Endothelial cell (in vitro differentiated cells): ENCODE data around the gene L3HYPDH. TPM values are rescaled to one million over a fixed set of nuclear protein-coding genes. Genes with fewer than 3 reads are reported as not detected.

Experiments
- DNase-seq: peaks from one replicate; pipeline ENCODE4 v3.0.0; 2021; ENCODE audit warnings: low spot score
- H3K27ac Mint-ChIP-seq: one replicate; pipeline ENCODE4 v1.8.0; 2021; ENCODE audit warnings: mixed read lengths, inconsistent platforms; ENCODE audit not compliant: unreplicated experiment
- H3K27me3 Mint-ChIP-seq: one replicate; pipeline ENCODE4 v1.8.0; 2021; ENCODE audit warnings: mild to moderate bottlenecking, moderate library complexity, mixed read lengths, inconsistent platforms; ENCODE audit not compliant: unreplicated experiment
- H3K36me3 Mint-ChIP-seq: one replicate; pipeline ENCODE4 v1.8.0; 2021; ENCODE audit warnings: mild to moderate bottlenecking, low read depth, mixed read lengths, inconsistent platforms; ENCODE audit not compliant: unreplicated experiment
- H3K4me1 Mint-ChIP-seq: one replicate; pipeline ENCODE4 v1.8.0; 2021; ENCODE audit warnings: mild to moderate bottlenecking, mixed read lengths, inconsistent platforms; ENCODE audit not compliant: unreplicated experiment
- H3K4me3 Mint-ChIP-seq: one replicate; pipeline ENCODE4 v1.8.0; 2021; ENCODE audit warnings: mild to moderate bottlenecking, mixed read lengths, inconsistent platforms; ENCODE audit not compliant: unreplicated experiment
- H3K9me3 Mint-ChIP-seq: one replicate; pipeline ENCODE4 v1.8.0; 2021; ENCODE audit warnings: mixed read lengths, inconsistent platforms; ENCODE audit not compliant: unreplicated experiment
- total RNA-seq: library from RNA; stranded (reverse); fragmentation: NEBNext Ultra II Directional; extraction: Animal tissue kit (Norgen Biotek cat#: 25700); gene quantifications from one replicate; pipeline ENCODE4 v1.2.1, GENCODE V29; 2021; ENCODE audit not compliant: unreplicated experiment
- TF ChIP-seq, protein P1 (sequence below): fragments of 200-600 bp; sonication (generic); IDR thresholded peaks from one replicate; pipeline ENCODE4 v1.5.0; 2021; ENCODE audit warnings: antibody characterized with exemption; ENCODE audit not compliant: unreplicated experiment

The L3HYPDH gene
- total RNA-seq, 1 donor from 2014 or later: 11.4 TPM

DNA sequence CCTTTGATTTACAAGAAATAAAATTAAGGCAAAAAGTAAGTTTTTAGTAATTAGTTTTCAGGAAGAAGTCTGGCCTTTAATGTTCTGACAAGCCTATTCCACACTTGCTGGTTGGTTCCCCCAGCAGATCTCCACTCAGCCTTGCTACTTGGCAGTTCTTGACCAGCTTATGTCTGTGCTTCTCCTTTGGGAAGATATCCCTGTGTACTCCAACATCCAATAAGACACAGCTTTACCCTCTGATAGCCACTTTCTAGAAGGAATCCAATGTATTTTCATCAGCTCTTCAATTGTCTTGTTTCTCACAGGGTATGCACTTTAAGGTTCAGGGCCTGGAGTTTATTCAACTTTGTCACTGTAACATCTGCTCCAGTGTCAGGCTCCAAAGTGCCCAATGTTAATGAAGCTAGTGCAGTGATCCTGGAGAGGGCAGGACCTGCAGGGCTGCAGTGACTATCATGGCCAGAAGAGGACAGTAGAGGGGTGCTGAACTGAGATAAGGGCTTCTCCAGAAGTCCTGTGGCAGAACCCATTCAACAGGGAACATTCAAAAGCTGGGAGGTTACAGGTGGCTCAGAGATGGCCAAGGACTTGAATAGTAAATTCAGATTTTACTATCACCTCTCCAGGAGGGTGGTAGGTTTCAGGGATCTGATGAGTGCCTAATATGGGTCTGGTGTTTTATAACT lies 23.0 kb upstream of the L3HYPDH start:
- no peaks in the 10 kb centered on the region for H3K36me3 Mint-ChIP-seq
- H3K27me3 Mint-ChIP-seq: no peaks in the 10 kb centered on the region
- H3K4me3 Mint-ChIP-seq: no peak overlapping the region
- H3K9me3 Mint-ChIP-seq: no peaks in the 10 kb centered on the region
- TF ChIP-seq, protein P1, sequence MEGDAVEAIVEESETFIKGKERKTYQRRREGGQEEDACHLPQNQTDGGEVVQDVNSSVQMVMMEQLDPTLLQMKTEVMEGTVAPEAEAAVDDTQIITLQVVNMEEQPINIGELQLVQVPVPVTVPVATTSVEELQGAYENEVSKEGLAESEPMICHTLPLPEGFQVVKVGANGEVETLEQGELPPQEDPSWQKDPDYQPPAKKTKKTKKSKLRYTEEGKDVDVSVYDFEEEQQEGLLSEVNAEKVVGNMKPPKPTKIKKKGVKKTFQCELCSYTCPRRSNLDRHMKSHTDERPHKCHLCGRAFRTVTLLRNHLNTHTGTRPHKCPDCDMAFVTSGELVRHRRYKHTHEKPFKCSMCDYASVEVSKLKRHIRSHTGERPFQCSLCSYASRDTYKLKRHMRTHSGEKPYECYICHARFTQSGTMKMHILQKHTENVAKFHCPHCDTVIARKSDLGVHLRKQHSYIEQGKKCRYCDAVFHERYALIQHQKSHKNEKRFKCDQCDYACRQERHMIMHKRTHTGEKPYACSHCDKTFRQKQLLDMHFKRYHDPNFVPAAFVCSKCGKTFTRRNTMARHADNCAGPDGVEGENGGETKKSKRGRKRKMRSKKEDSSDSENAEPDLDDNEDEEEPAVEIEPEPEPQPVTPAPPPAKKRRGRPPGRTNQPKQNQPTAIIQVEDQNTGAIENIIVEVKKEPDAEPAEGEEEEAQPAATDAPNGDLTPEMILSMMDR: peak; percentile 76
- DNase-seq: peak; percentile 83
- H3K27ac Mint-ChIP-seq: no peak overlapping the region
- no peaks in the 10 kb centered on the region for H3K4me1 Mint-ChIP-seq

DNA sequence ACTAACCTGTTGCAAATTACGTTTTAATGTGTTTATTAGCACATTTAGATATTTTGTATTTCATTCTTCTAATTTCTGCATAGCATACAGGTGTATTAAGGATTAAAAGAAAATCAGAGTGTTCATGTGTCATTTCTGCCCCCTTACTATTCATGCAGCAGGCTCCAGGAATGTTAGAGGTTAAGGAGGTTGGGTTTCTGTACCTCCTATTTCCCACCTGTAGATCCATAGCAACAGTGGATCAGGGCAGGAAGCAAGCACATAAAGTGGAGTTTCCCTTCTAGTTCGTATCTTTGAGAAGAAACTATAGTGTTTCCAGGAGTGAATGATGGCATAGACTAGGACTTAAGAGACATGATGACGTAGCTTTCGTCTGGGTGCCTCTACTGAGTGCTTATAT lies 19.0 kb upstream of the L3HYPDH start:
- Mint-ChIP-seq H3K4me1 (no peaks in the 10 kb centered on the region), H3K4me3 (no peak overlapping the region), H3K27ac (no peak overlapping the region), H3K36me3 (no peaks in the 10 kb centered on the region), H3K9me3 (no peaks in the 10 kb centered on the region), H3K27me3 (no peaks in the 10 kb centered on the region)
- DNase-seq: no peak
- TF ChIP-seq, protein P1: no peak

DNA sequence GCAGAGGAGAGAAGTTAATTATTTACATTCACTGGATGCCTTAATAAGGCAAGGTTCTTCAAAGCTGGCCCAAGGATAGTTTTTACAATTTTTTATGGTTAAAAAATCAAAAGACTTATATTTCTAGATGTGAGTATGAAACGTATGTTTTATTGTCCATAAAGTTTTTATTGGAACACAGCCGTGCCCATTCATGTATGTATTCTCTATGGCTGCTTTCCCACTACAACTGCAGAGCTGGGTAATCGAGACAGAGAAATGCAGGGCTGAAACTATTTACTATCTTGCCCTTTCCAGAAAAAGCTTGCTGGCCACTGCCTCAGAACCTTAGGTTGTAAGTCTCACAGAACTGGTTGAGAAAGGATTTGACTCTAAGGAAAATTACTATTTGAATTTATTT lies 16.5 kb upstream of the L3HYPDH start:
- TF ChIP-seq, protein P1: no peak
- Mint-ChIP-seq H3K9me3 (no peaks in the 10 kb centered on the region), H3K27ac (no peak overlapping the region), H3K27me3 (no peaks in the 10 kb centered on the region), H3K36me3 (peaks cover 5% of the 10 kb centered on the region), H3K4me1 (no peaks in the 10 kb centered on the region), H3K4me3 (no peak overlapping the region)
- DNase-seq: no peak

DNA sequence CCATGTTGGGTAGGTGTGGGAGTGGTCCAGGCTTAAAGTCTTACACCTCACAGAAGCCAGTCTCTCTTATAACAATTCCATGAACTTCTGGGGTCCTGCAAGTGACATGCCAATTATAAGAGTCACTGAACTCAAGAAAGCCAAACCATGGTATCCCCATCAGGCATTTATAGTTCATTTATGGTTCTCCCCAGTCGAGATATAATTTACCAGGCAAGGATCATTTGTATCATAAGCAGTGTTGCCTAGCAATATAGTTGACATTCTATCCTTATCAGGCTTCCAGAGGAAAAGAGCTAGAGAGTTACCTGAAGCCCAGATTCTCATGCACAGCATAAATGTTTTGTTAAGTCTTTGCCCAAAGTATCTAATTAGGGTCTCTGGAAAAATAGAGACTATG lies 8.2 kb upstream of the L3HYPDH start:
- Mint-ChIP-seq H3K27me3 (peaks cover 1% of the 10 kb centered on the region), H3K4me3 (peak overlapping the region; percentile 48), H3K27ac (no peak overlapping the region), H3K4me1 (no peaks in the 10 kb centered on the region), H3K36me3 (peaks cover 30% of the 10 kb centered on the region), H3K9me3 (no peaks in the 10 kb centered on the region)
- no peak for DNase-seq
- TF ChIP-seq, protein P1: no peak

DNA sequence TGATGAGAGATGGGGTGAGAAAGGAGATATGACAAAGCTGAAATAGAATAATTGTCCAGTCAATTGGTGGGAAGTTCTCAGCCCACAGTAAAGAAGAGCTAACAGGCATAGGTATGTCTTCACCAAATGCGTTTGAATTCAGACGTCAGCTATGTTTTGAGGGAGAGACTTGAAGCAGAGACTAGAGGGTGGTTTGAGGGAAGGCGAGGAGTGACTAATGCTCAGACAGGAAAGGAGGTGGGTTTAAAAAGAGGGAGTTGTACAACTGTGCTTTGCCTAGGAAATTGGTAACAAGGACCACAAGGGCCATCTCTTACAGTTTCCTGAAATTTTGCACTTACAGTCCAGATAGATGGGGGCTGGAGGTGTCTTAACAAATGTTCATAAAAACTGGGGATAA lies 6.5 kb upstream of the L3HYPDH start:
- no peak for DNase-seq
- no peak overlapping the region for H3K27ac Mint-ChIP-seq
- H3K9me3 Mint-ChIP-seq: no peaks in the 10 kb centered on the region
- peaks cover 26% of the 10 kb centered on the region for H3K36me3 Mint-ChIP-seq
- no peak overlapping the region for H3K4me3 Mint-ChIP-seq
- H3K27me3 Mint-ChIP-seq: peaks cover 1% of the 10 kb centered on the region
- H3K4me1 Mint-ChIP-seq: no peaks in the 10 kb centered on the region
- TF ChIP-seq, protein P1: no peak
